ENCODE measurements around the gene ABCB1.

Gene ABCB1

GRCh38 chr7:87600130-87601124 lies at the start of gene ABCB1:
ABCB1 (minus strand) TSS chr7:87600884; CDS start chr7:87600184, 700 bp downstream.
- Mint-ChIP-seq H3K27ac (no peak within 1 kb of the TSS), H3K27me3 (ENCODE audit: low read depth, poor library complexity) (peaks cover 64% of the 10 kb centered on the region), H3K4me1 (peaks cover 12% of the 10 kb centered on the region), H3K9me3 (peaks cover 4% of the 10 kb centered on the region), H3K4me3 (peak within 1 kb of the TSS; percentile 85), H3K36me3 (ENCODE audit: low read depth) (no peaks in the 10 kb centered on the region)
- peak; percentile 63 for DNase-seq
- no peak for TF ChIP-seq CTCF (IDR thresholded peaks at IDR 0.05)

DNA sequence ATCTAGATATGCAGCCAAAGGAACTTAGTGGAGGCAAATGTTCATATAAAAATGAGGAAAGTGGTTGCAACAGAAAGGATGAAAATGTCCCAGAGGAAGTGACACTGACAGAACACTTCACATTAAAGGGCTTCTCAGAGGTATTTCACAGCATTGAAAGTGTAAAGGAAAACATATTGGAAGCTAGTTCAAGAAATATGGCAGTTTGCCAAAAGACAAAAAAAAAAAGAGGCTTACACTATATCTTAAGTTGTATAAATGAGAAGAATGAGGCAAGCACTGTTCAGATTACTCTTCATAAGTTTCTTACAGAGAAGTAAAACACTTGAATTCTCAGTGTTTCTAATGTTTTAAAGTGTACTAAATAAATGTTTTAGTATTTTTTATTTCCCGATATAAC lies 47.6 kb upstream of the ABCB1 start:
- no peak for TF ChIP-seq CTCF (IDR thresholded peaks at IDR 0.05)
- H3K4me3 Mint-ChIP-seq: no peak overlapping the region
- H3K27me3 Mint-ChIP-seq (ENCODE audit: low read depth, poor library complexity): no peaks in the 10 kb centered on the region
- no peak overlapping the region for H3K27ac Mint-ChIP-seq
- H3K36me3 Mint-ChIP-seq (ENCODE audit: low read depth): no peaks in the 10 kb centered on the region
- H3K9me3 Mint-ChIP-seq: no peaks in the 10 kb centered on the region
- no peaks in the 10 kb centered on the region for H3K4me1 Mint-ChIP-seq
- no peak for DNase-seq

- Mint-ChIP-seq H3K4me1 (no peaks in the 10 kb centered on the region), H3K9me3 (no peaks in the 10 kb centered on the region), H3K27ac (no peak overlapping the region), H3K4me3 (no peak overlapping the region), H3K27me3 (ENCODE audit: low read depth, poor library complexity) (no peaks in the 10 kb centered on the region), H3K36me3 (ENCODE audit: low read depth) (no peaks in the 10 kb centered on the region)
- TF ChIP-seq CTCF (IDR thresholded peaks at IDR 0.05): no peak
- DNase-seq: no peak
These were observed 44.8 kb upstream of the ABCB1 start for GRCh38 chr7:87645446-87645845.

DNA sequence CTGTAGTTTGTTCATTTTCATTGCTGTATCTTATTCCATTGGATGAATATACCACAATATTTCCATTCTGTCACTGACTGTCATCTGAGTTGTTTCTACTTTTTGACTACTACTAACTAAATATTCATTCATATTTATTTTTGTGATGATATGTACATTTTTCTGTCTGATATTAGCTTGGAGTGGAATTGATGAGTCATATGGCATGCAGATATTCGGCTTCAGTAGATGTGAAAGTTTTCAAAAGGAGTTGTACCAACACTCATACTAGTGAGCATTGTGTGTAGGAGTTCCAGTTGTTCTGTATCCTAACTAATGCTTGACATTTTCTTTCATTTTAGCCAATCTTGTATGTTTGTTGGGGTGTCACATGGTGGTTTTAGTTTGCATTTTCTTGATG lies 35.2 kb upstream of the ABCB1 start:
- H3K4me1 Mint-ChIP-seq: no peaks in the 10 kb centered on the region
- H3K27me3 Mint-ChIP-seq (ENCODE audit: low read depth, poor library complexity): peaks cover 4% of the 10 kb centered on the region
- H3K4me3 Mint-ChIP-seq: no peak overlapping the region
- no peaks in the 10 kb centered on the region for H3K36me3 Mint-ChIP-seq (ENCODE audit: low read depth)
- no peak overlapping the region for H3K27ac Mint-ChIP-seq
- TF ChIP-seq CTCF (IDR thresholded peaks at IDR 0.05): no peak
- no peak for DNase-seq
- peaks cover 4% of the 10 kb centered on the region for H3K9me3 Mint-ChIP-seq

DNA sequence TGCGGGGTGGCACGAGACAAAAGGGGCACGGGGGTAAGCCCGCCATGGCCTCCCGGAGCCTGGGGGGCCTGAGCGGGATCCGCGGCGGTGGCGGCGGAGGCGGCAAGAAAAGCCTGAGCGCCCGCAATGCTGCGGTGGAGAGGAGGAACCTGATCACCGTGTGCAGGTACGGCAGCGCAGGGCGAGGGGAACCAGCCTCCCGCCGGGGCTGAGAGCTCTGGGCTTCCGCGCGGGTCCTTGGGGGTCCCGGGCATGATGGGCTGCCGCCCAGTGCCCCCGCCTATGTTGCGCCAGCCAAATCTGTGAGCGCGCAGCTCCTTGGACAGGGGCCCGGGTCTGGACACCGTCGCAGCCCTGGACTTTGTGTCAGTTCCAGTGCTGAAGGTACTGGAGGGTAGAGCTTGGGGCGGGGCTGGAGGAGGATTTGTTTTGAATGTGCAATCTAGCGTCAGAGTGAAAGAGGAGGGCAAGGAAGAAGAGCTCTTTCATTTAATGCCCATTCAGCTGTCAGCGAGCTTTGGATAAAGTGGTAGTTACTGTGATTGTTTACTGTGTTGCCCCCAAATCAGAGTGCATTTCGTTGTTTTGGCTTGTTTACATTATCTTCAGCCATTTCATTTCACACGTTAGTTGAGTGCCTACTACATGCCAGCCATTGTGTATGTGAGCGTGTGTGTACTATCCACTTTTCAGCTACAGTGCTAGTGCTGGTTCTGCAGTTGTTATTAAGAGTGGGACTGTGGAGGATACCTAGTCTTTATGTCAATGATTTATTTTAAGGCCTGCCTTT lies 28.3 kb upstream of the ABCB1 start:
- H3K4me3 Mint-ChIP-seq: peak overlapping the region; percentile 84
- peaks cover 43% of the 10 kb centered on the region for H3K27me3 Mint-ChIP-seq (ENCODE audit: low read depth, poor library complexity)
- peaks cover 6% of the 10 kb centered on the region for H3K4me1 Mint-ChIP-seq
- no peak for TF ChIP-seq CTCF (IDR thresholded peaks at IDR 0.05)
- peak; percentile 51 for DNase-seq
- H3K9me3 Mint-ChIP-seq: peaks cover 5% of the 10 kb centered on the region
- H3K27ac Mint-ChIP-seq: no peak overlapping the region
- H3K36me3 Mint-ChIP-seq (ENCODE audit: low read depth): no peaks in the 10 kb centered on the region

All from nephron progenitor cell (in vitro differentiated cells).